PC-9 (cell line): ENCODE results near the gene CWH43. TPM values are rescaled to one million over a fixed set of nuclear protein-coding genes. Genes with fewer than 3 reads are reported as not detected.

Source experiments
- BruUV-seq: library from RNA; stranded (reverse); fragments of 400-500 nt; replicated peaks from 2 replicates; lab custom pipeline; 2021; lab: Mats Ljungman, UMichigan
- CTCF ChIA-PET: fragments of 300-600 bp; sonication (Branson Sonifier 250); formaldehyde crosslinking; loops from one replicate; lab custom pipeline; 2022; ENCODE audit warnings: antibody characterized with exemption; lab: Charles Lee
- POLR2A ChIA-PET: fragments of 300-600 bp; sonication (Branson Sonifier 250); formaldehyde crosslinking; loops from one replicate; lab custom pipeline; 2022; ENCODE audit warnings: antibody characterized with exemption; ENCODE audit not compliant: unreplicated experiment; lab: Charles Lee
- DNase-seq, 2 experiments: peaks; one replicate each; pipeline versions ENCODE4 v3.0.0 to v3.0.0-alpha.2; 2015 to 2022; ENCODE audit warnings: mixed read lengths in 1 of 2
- H2AFZ ChIP-seq: fragments of 200-600 bp; sonication (generic); 2 replicates; pipeline ENCODE4 v1.8.1; 2017; ENCODE audit warnings: antibody characterized with exemption
- H3F3A ChIP-seq: fragments of 200-600 bp; sonication (generic); 2 replicates; pipeline ENCODE4 v1.8.1; 2017; ENCODE audit warnings: antibody characterized with exemption, mild to moderate bottlenecking, low read depth; ENCODE audit not compliant: insufficient read depth
- H3K27ac ChIP-seq: fragments of 200-600 bp; sonication (generic); 2 replicates; pipeline ENCODE4 v1.6.1; 2016; ENCODE audit warnings: mixed run types
- H3K27me3 ChIP-seq: fragments of 200-600 bp; sonication (generic); 2 replicates; pipeline ENCODE4 v1.6.1; 2016; ENCODE audit warnings: low read depth, mixed run types; ENCODE audit not compliant: insufficient read depth
- H3K36me3 ChIP-seq: fragments of 200-600 bp; sonication (generic); 2 replicates; pipeline ENCODE4 v1.6.1; 2016; ENCODE audit warnings: low read depth, mixed run types
- H3K4me1 ChIP-seq: fragments of 200-600 bp; sonication (generic); replicated peaks from 2 replicates; pipeline ENCODE4 v1.6.1; 2016; ENCODE audit warnings: mixed run types; ENCODE audit not compliant: insufficient read depth
- H3K4me2 ChIP-seq: fragments of 200-600 bp; sonication (generic); 2 replicates; pipeline ENCODE4 v1.6.1; 2017; ENCODE audit warnings: mixed run types
- H3K4me3 ChIP-seq: fragments of 200-600 bp; sonication (generic); 2 replicates; pipeline ENCODE4 v1.6.1; 2016; ENCODE audit warnings: mixed run types
- H3K79me2 ChIP-seq: fragments of 200-600 bp; sonication (generic); 2 replicates; pipeline ENCODE4 v1.6.1; 2017; ENCODE audit warnings: low read depth, mixed run types
- H3K9me2 ChIP-seq: fragments of 200-600 bp; sonication (generic); 2 replicates; pipeline ENCODE4 v1.8.1; 2017; ENCODE audit warnings: mild to moderate bottlenecking; ENCODE audit not compliant: insufficient read depth
- H3K9me3 ChIP-seq: fragments of 200-600 bp; sonication (generic); 2 replicates; pipeline ENCODE4 v1.8.1; 2016; ENCODE audit warnings: low read depth; ENCODE audit not compliant: insufficient read depth
- H4K20me1 ChIP-seq: fragments of 200-600 bp; sonication (generic); 2 replicates; pipeline ENCODE4 v1.8.1; 2017; ENCODE audit not compliant: insufficient read depth
- CTCF ChIP-seq: fragments of 200-600 bp; sonication (generic); conservative IDR thresholded peaks from 2 replicates; pipeline ENCODE4 v1.6.1; 2017; ENCODE audit warnings: mixed run types, antibody characterized with exemption, mild to moderate bottlenecking, moderate library complexity
- EZH2 ChIP-seq: fragments of 200-600 bp; sonication (generic); IDR thresholded peaks from 2 replicates; pipeline ENCODE4 v1.8.0; 2017; ENCODE audit warnings: antibody characterized with exemption, low read depth
- intact Hi-C: fragments of 100-400 bp; cut with micrococcal nuclease; formaldehyde crosslinking; loops from one replicate; pipeline ENCODE4 v1.10.0; 2022; ENCODE audit not compliant: unreplicated experiment
- total RNA-seq: library from RNA; stranded (reverse); gene quantifications from 2 replicates; pipeline ENCODE4 v1.2.3, GENCODE V29; 2021

CWH43 gene
- total RNA-seq, 1 experiment from 2014 or later: not detected

GRCh38 chr4:48958582-48958981 is 27.5 kb upstream of the CWH43 start:
- H4K20me1 ChIP-seq: no peaks in the 10 kb centered on the region
- no peak overlapping the region for H3K4me2 ChIP-seq
- H2AFZ ChIP-seq: no peak overlapping the region
- peaks cover 23% of the 10 kb centered on the region for H3F3A ChIP-seq
- no peaks in the 10 kb centered on the region for H3K36me3 ChIP-seq
- TF ChIP-seq EZH2 (no peak), CTCF (no peak)
- H3K27ac ChIP-seq: no peak overlapping the region
- ChIA-PET CTCF (interaction anchor here (0.6 kb wide), 1 partner anchor 413 kb away, joined by 6 read pairs; no protein-coding TSS in a partner anchor), POLR2A (no interaction called here)
- BruUV-seq: no TSS peak
- intact Hi-C loops: no loop called here
- H3K4me3 ChIP-seq: no peak overlapping the region
- no peaks in the 10 kb centered on the region for H3K79me2 ChIP-seq
- DNase-seq: no peak
- no peaks in the 10 kb centered on the region for H3K27me3 ChIP-seq
- H3K4me1 ChIP-seq: peaks cover 28% of the 10 kb centered on the region
- H3K9me2 ChIP-seq: no peaks in the 10 kb centered on the region
- H3K9me3 ChIP-seq: no peaks in the 10 kb centered on the region

GRCh38 chr4:48960988-48961635 is 25.0 kb upstream of the CWH43 start:
- Histone ChIP-seq H3K36me3 (no peaks in the 10 kb centered on the region), H3K27ac (no peak overlapping the region), H3K4me3 (no peak overlapping the region), H3K9me3 (no peaks in the 10 kb centered on the region), H3F3A (no peaks in the 10 kb centered on the region), H3K4me2 (no peak overlapping the region), H3K4me1 (peaks cover 12% of the 10 kb centered on the region; the same call in 1 of the 2 replicates), H3K27me3 (no peaks in the 10 kb centered on the region), H2AFZ (no peak overlapping the region), H4K20me1 (no peaks in the 10 kb centered on the region), H3K79me2 (no peaks in the 10 kb centered on the region), H3K9me2 (no peaks in the 10 kb centered on the region)
- POLR2A ChIA-PET: no interaction called here
- intact Hi-C loops: loop anchor here (5.0 kb wide), 2 partner anchors 114 to 834 kb away; no protein-coding TSS in a partner anchor
- CTCF ChIA-PET: interaction anchor here (0.7 to 2.2 kb wide), 2 partner anchors 8 to 16 kb away, joined by 4 to 13 read pairs; no protein-coding TSS in a partner anchor
- BruUV-seq: no TSS peak
- DNase-seq: no peak
- TF ChIP-seq EZH2: no peak
- TF ChIP-seq CTCF: no peak

GRCh38 chr4:48962636-48963035 is 23.4 kb upstream of the CWH43 start:
- intact Hi-C loops: loop anchor here (1.0 to 5.0 kb wide), 6 partner anchors 18 to 835 kb away; partner anchors contain the start of genes FRYL and OCIAD2
- DNase-seq: no peak
- CTCF ChIA-PET: interaction anchor here (0.7 to 2.2 kb wide), 2 partner anchors 18 to 826 kb away, joined by 5 to 13 read pairs; no protein-coding TSS in a partner anchor
- POLR2A ChIA-PET: interaction anchor here (0.6 kb wide), 1 partner anchor 14 kb away, joined by 4 read pairs; no protein-coding TSS in a partner anchor
- TF ChIP-seq CTCF (no peak), EZH2 (no peak)
- Histone ChIP-seq H3K4me3 (no peak overlapping the region), H3K4me2 (0 out of 2 replicates have a peak overlapping the region, but pooled peaks have one; percentile 8), H3K27me3 (no peaks in the 10 kb centered on the region), H3K36me3 (no peaks in the 10 kb centered on the region), H3K79me2 (no peaks in the 10 kb centered on the region), H3F3A (no peaks in the 10 kb centered on the region), H2AFZ (no peak overlapping the region), H3K27ac (no peak overlapping the region), H4K20me1 (no peaks in the 10 kb centered on the region), H3K4me1 (peaks cover 18% of the 10 kb centered on the region), H3K9me2 (no peaks in the 10 kb centered on the region), H3K9me3 (no peaks in the 10 kb centered on the region)
- BruUV-seq: no TSS peak
